Measurements from ENCODE around the gene MZT2B.
"Not testable (repeated sequence)": the region's sequence is repeated elsewhere in the genome, so short reads cannot be mapped to it uniquely, and the experiment has no call there.

DNA sequence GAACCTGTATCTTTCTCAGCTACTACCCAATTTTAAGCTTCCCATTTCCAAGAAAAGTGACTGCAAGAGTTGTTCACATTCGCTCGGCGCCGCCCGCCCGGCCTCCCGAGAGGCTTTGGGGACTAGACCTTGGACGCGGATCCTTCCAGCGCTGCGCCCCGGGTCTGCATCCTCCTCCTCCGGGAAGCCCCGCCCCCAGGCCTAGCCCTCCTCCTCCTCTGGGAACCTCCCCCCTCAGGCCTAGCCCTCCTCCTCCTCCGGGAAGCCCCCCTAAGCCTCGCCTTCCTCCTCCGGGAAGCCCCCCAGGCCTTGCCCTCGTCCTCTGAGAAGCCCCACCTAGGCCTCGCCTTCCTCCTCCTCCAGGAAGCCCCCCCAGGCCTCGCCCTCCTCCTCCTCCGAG, 45.9 kb downstream of the MZT2B start:
- TF ChIP-seq, protein P1, sequence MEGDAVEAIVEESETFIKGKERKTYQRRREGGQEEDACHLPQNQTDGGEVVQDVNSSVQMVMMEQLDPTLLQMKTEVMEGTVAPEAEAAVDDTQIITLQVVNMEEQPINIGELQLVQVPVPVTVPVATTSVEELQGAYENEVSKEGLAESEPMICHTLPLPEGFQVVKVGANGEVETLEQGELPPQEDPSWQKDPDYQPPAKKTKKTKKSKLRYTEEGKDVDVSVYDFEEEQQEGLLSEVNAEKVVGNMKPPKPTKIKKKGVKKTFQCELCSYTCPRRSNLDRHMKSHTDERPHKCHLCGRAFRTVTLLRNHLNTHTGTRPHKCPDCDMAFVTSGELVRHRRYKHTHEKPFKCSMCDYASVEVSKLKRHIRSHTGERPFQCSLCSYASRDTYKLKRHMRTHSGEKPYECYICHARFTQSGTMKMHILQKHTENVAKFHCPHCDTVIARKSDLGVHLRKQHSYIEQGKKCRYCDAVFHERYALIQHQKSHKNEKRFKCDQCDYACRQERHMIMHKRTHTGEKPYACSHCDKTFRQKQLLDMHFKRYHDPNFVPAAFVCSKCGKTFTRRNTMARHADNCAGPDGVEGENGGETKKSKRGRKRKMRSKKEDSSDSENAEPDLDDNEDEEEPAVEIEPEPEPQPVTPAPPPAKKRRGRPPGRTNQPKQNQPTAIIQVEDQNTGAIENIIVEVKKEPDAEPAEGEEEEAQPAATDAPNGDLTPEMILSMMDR (IDR thresholded peaks at IDR 0.05), result not testable (repeated sequence)
- TF ChIP-seq, protein P2, sequence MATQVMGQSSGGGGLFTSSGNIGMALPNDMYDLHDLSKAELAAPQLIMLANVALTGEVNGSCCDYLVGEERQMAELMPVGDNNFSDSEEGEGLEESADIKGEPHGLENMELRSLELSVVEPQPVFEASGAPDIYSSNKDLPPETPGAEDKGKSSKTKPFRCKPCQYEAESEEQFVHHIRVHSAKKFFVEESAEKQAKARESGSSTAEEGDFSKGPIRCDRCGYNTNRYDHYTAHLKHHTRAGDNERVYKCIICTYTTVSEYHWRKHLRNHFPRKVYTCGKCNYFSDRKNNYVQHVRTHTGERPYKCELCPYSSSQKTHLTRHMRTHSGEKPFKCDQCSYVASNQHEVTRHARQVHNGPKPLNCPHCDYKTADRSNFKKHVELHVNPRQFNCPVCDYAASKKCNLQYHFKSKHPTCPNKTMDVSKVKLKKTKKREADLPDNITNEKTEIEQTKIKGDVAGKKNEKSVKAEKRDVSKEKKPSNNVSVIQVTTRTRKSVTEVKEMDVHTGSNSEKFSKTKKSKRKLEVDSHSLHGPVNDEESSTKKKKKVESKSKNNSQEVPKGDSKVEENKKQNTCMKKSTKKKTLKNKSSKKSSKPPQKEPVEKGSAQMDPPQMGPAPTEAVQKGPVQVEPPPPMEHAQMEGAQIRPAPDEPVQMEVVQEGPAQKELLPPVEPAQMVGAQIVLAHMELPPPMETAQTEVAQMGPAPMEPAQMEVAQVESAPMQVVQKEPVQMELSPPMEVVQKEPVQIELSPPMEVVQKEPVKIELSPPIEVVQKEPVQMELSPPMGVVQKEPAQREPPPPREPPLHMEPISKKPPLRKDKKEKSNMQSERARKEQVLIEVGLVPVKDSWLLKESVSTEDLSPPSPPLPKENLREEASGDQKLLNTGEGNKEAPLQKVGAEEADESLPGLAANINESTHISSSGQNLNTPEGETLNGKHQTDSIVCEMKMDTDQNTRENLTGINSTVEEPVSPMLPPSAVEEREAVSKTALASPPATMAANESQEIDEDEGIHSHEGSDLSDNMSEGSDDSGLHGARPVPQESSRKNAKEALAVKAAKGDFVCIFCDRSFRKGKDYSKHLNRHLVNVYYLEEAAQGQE (IDR thresholded peaks at IDR 0.05; ENCODE audit: low read depth, low read length), result not testable (repeated sequence)
- not testable (repeated sequence) for TF ChIP-seq POLR2AphosphoS5 (IDR thresholded peaks at IDR 0.05; ENCODE audit: low read depth, low read length); YY1 (IDR thresholded peaks at IDR 0.05; ENCODE audit: low read depth); RAD21 (IDR thresholded peaks at IDR 0.05; ENCODE audit: low read length); EZH2phosphoT487 (IDR thresholded peaks at IDR 0.05; ENCODE audit: borderline replicate concordance, low read depth); FOXJ3 (CRISPR knock-in tag; IDR thresholded peaks at IDR 0.05)

Measured in SK-N-SH (cell line).